A549 (cell line): ENCODE results near the gene ZNF814. TPM values are rescaled to one million over a fixed set of nuclear protein-coding genes. Genes with fewer than 3 reads are reported as not detected.

Source experiments
- ATAC-seq, 2 experiments: fragments of 200-7000 bp in 1 of 2; fragments of >200 bp in 1 of 2; cut with Nextera tagmentation in 1 of 2; cut with Tn5 transposase in 1 of 2; 3 replicates each; pipeline versions ENCODE4 v1.8.0 to v1.9.1; 2018 to 2020; ENCODE audit warnings: mild to moderate bottlenecking in 1 of 2, moderate library complexity in 1 of 2
- CTCF ChIA-PET: fragments of 300-600 bp; sonication (Branson Sonifier 250); formaldehyde crosslinking; extraction: SDS; loops from one replicate; lab custom pipeline; 2021; ENCODE audit warnings: antibody characterized with exemption, inconsistent platforms; lab: Yijun Ruan, JAX
- POLR2A ChIA-PET: fragments of 350-600 bp; formaldehyde crosslinking; extraction: SDS; loops from one replicate; lab custom pipeline; 2021; ENCODE audit warnings: antibody characterized with exemption, inconsistent platforms; lab: Yijun Ruan, JAX
- DNase-seq, 2 experiments: peaks; one replicate each; pipeline versions ENCODE4 v3.0.0 to v3.0.0-alpha.2; 2011 to 2016; ENCODE audit warnings: low read depth in 1 of 2, low spot score in 1 of 2
- FAIRE-seq: peaks from 2 replicates; lab custom pipeline; 2011; peaks lifted over from hg19 to GRCh38; lab: Jason Lieb, UNC
- H3K27ac ChIP-seq, 2 experiments: fragments of >200 bp; sonication (Bioruptor Twin); formaldehyde crosslinking; 3 replicates each; pipeline ENCODE4 v1.5.1; 2016 to 2017
- H3K4me1 ChIP-seq: fragments of >200 bp; sonication (Bioruptor Twin); formaldehyde crosslinking; 3 replicates; pipeline ENCODE4 v1.6.1; 2016
- H3K4me2 ChIP-seq: fragments of >200 bp; sonication (Bioruptor Twin); formaldehyde crosslinking; 3 replicates; pipeline ENCODE4 v1.6.1; 2016
- H3K4me3 ChIP-seq: fragments of >200 bp; sonication (Bioruptor Twin); formaldehyde crosslinking; 3 replicates; pipeline ENCODE4 v1.5.1; 2016
- H3K9me3 ChIP-seq: fragments of >200 bp; sonication (Bioruptor Twin); formaldehyde crosslinking; 3 replicates; pipeline ENCODE4 v1.6.1; 2016
- CBX2 ChIP-seq: fragments of 200-600 bp; sonication (generic); IDR thresholded peaks from 2 replicates; pipeline ENCODE4 v1.6.1; 2016; ENCODE audit warnings: low read depth, mild to moderate bottlenecking, borderline replicate concordance
- CTCF ChIP-seq: fragments of >200 bp; sonication (Bioruptor Twin); formaldehyde crosslinking; IDR thresholded peaks from 3 replicates; pipeline ENCODE4 v1.5.1; 2016
- FOXS1 ChIP-seq: fragments of 250-450 bp; sonication (Bioruptor Pico); IDR thresholded peaks from 2 replicates; pipeline ENCODE4 v1.5.0; 2020; ENCODE audit warnings: mild to moderate bottlenecking, moderate library complexity
- HDAC2 ChIP-seq: fragments of 200-600 bp; sonication (generic); IDR thresholded peaks from 2 replicates; pipeline ENCODE4 v1.6.1; 2016
- HEYL ChIP-seq: fragments of 250-450 bp; sonication (Bioruptor Pico); IDR thresholded peaks from 2 replicates; pipeline ENCODE4 v1.8.0; 2021; ENCODE audit warnings: mild to moderate bottlenecking, moderate library complexity
- HOXA7 ChIP-seq: fragments of 250-450 bp; sonication (Bioruptor Pico); IDR thresholded peaks from 2 replicates; pipeline ENCODE4 v1.5.0; 2020; ENCODE audit warnings: mild to moderate bottlenecking, moderate library complexity
- HOXB13 ChIP-seq: fragments of 250-450 bp; sonication (Bioruptor Pico); IDR thresholded peaks from 2 replicates; pipeline ENCODE4 v1.5.0; 2020; ENCODE audit warnings: low read depth, mild to moderate bottlenecking, moderate library complexity
- JUN ChIP-seq, 2 experiments: fragments of >200 bp; sonication (Bioruptor Twin); formaldehyde crosslinking; IDR thresholded peaks; 2 replicates in 1 of 2; 3 replicates in 1 of 2; pipeline ENCODE4 v1.6.1; 2016 to 2017
- JUNB ChIP-seq: fragments of >200 bp; sonication (Bioruptor Twin); formaldehyde crosslinking; IDR thresholded peaks from 2 replicates; pipeline ENCODE4 v1.6.1; 2016
- KDM1A ChIP-seq: fragments of 200-600 bp; sonication (generic); IDR thresholded peaks from 2 replicates; pipeline ENCODE4 v1.6.1; 2016; ENCODE audit warnings: low read depth, mild to moderate bottlenecking
- NPAS2 ChIP-seq: fragments of 250-450 bp; sonication (Bioruptor Pico); IDR thresholded peaks from 2 replicates; pipeline ENCODE4 v1.8.0; 2022; ENCODE audit warnings: mild to moderate bottlenecking, moderate library complexity, borderline replicate concordance
- POLR2A ChIP-seq: IDR thresholded peaks from 2 replicates; pipeline ENCODE4 v1.6.1; 2012; ENCODE audit warnings: mild to moderate bottlenecking, low read length
- RAD21 ChIP-seq, 2 experiments: fragments of >200 bp in 1 of 2; sonication (Bioruptor Twin) in 1 of 2; formaldehyde crosslinking in 1 of 2; IDR thresholded peaks in 1 of 2; conservative IDR thresholded peaks in 1 of 2; 2 replicates in 1 of 2; 3 replicates in 1 of 2; pipeline ENCODE4 v1.6.1; 2012 to 2018; ENCODE audit warnings: inconsistent platforms in 1 of 2
- RNF2 ChIP-seq: fragments of 200-600 bp; sonication (generic); IDR thresholded peaks from 2 replicates; pipeline ENCODE4 v1.6.1; 2016; ENCODE audit warnings: low read depth, mild to moderate bottlenecking, antibody characterized with exemption, moderate library complexity, borderline replicate concordance
- SMC3 ChIP-seq: fragments of >200 bp; sonication (Bioruptor Twin); formaldehyde crosslinking; IDR thresholded peaks from 3 replicates; pipeline ENCODE4 v1.6.1; 2018; ENCODE audit warnings: inconsistent platforms
- SREBF2 ChIP-seq: fragments of 450-650 bp; IDR thresholded peaks from 2 replicates; pipeline ENCODE4 v1.6.1; 2014; ENCODE audit warnings: mild to moderate bottlenecking, moderate library complexity
- ZSCAN20 ChIP-seq: fragments of 250-450 bp; sonication (Bioruptor Pico); IDR thresholded peaks from 2 replicates; pipeline ENCODE4 v1.8.0; 2022; ENCODE audit warnings: mild to moderate bottlenecking, moderate library complexity
- WGBS: methylation state at CpG from one replicate; pipeline ENCODE4 v1.1.6; 2017; ENCODE audit errors: missing lambda C conversion rate; 5-methylcytosine and 5-hydroxymethylcytosine counted together
- polyA plus RNA-seq, 4 experiments: library from polyadenylated mRNA; depleted of rRNA in 3 of 4; stranded (reverse); fragments of >200 nt; fragmentation: RNase III in 1 of 4; extraction: RNeasy Plus Mini Kit Qiagen cat#74134 plus additional on column Dnase treatment in 1 of 4; gene quantifications; 2 replicates in 3 of 4; 3 replicates in 1 of 4; pipeline ENCODE4 v1.2.3, GENCODE V29; 2011 to 2017
- TF ChIP-seq, protein P1 (sequence below): IDR thresholded peaks from 2 replicates; pipeline ENCODE4 v1.6.1; 2012
- TF ChIP-seq, protein P2 (sequence below): fragments of 200-600 bp; sonication (generic); IDR thresholded peaks from 2 replicates; pipeline ENCODE4 v1.6.1; 2016; ENCODE audit warnings: antibody characterized with exemption, mild to moderate bottlenecking, moderate library complexity
- TF ChIP-seq, protein P3 (sequence below): fragments of 250-450 bp; sonication (Bioruptor Pico); IDR thresholded peaks from 2 replicates; pipeline ENCODE4 v1.5.0; 2021; ENCODE audit warnings: mild to moderate bottlenecking, moderate library complexity, borderline replicate concordance

Gene ZNF814
- polyA plus RNA-seq, 2 of the 4 experiments (the other 2 are of a cell fraction): 2.1 to 5.5 TPM

- ChIA-PET CTCF (interaction anchor here (1.4 kb wide), 1 partner anchor 12 kb away, joined by 3 read pairs; the partner anchor contains the start of gene ZNF587B), POLR2A (no interaction called here)
- no peak overlapping the region for H3K4me3 ChIP-seq
- WGBS: 94% methylated on average over 14 of the region's 14 CpGs
- no peak for DNase-seq
- no peak overlapping the region for H3K4me2 ChIP-seq
- H3K27ac ChIP-seq: no peak overlapping the region
- peaks cover 10% of the 10 kb centered on the region; the same call in 1 of the 3 replicates for H3K9me3 ChIP-seq
- ATAC-seq: no peak
- TF ChIP-seq JUNB: no peak
- no peak for TF ChIP-seq SMC3
- no peak for TF ChIP-seq RAD21 (conservative IDR thresholded peaks at IDR 0.05 in 1 of 2, IDR thresholded peaks at IDR 0.05 in 1 of 2)
- TF ChIP-seq, protein P1, sequence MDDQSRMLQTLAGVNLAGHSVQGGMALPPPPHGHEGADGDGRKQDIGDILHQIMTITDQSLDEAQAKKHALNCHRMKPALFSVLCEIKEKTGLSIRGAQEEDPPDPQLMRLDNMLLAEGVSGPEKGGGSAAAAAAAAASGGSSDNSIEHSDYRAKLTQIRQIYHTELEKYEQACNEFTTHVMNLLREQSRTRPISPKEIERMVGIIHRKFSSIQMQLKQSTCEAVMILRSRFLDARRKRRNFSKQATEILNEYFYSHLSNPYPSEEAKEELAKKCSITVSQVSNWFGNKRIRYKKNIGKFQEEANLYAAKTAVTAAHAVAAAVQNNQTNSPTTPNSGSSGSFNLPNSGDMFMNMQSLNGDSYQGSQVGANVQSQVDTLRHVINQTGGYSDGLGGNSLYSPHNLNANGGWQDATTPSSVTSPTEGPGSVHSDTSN: no peak
- no peak for TF ChIP-seq CTCF
- TF ChIP-seq SREBF2: no peak
- TF ChIP-seq, protein P2, sequence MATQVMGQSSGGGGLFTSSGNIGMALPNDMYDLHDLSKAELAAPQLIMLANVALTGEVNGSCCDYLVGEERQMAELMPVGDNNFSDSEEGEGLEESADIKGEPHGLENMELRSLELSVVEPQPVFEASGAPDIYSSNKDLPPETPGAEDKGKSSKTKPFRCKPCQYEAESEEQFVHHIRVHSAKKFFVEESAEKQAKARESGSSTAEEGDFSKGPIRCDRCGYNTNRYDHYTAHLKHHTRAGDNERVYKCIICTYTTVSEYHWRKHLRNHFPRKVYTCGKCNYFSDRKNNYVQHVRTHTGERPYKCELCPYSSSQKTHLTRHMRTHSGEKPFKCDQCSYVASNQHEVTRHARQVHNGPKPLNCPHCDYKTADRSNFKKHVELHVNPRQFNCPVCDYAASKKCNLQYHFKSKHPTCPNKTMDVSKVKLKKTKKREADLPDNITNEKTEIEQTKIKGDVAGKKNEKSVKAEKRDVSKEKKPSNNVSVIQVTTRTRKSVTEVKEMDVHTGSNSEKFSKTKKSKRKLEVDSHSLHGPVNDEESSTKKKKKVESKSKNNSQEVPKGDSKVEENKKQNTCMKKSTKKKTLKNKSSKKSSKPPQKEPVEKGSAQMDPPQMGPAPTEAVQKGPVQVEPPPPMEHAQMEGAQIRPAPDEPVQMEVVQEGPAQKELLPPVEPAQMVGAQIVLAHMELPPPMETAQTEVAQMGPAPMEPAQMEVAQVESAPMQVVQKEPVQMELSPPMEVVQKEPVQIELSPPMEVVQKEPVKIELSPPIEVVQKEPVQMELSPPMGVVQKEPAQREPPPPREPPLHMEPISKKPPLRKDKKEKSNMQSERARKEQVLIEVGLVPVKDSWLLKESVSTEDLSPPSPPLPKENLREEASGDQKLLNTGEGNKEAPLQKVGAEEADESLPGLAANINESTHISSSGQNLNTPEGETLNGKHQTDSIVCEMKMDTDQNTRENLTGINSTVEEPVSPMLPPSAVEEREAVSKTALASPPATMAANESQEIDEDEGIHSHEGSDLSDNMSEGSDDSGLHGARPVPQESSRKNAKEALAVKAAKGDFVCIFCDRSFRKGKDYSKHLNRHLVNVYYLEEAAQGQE: no peak
- TF ChIP-seq KDM1A: no peak
- TF ChIP-seq FOXS1 (CRISPR knock-in tag): no peak
- TF ChIP-seq CBX2: no peak
- TF ChIP-seq, protein P3, sequence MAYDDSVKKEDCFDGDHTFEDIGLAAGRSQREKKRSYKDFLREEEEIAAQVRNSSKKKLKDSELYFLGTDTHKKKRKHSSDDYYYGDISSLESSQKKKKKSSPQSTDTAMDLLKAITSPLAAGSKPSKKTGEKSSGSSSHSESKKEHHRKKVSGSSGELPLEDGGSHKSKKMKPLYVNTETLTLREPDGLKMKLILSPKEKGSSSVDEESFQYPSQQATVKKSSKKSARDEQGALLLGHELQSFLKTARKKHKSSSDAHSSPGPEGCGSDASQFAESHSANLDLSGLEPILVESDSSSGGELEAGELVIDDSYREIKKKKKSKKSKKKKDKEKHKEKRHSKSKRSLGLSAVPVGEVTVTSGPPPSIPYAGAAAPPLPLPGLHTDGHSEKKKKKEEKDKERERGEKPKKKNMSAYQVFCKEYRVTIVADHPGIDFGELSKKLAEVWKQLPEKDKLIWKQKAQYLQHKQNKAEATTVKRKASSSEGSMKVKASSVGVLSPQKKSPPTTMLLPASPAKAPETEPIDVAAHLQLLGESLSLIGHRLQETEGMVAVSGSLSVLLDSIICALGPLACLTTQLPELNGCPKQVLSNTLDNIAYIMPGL (CRISPR knock-in tag): no peak
- no peak for TF ChIP-seq RNF2
- no peak for TF ChIP-seq HDAC2
- no peak for TF ChIP-seq HOXA7
- TF ChIP-seq POLR2A: no peak
- no peak for TF ChIP-seq JUN (IDR thresholded peaks at IDR 0.05)
- no peak for TF ChIP-seq HOXB13 (CRISPR knock-in tag)
- no peak for TF ChIP-seq NPAS2
- no peak for TF ChIP-seq HEYL (CRISPR knock-in tag)
- TF ChIP-seq ZSCAN20 (CRISPR knock-in tag): no peak
- FAIRE-seq: no peak
- peaks cover 5% of the 10 kb centered on the region; the same call in 2 of the 3 replicates for H3K4me1 ChIP-seq
Observed at GRCh38 chr19:57817976-57818375, 70.9 kb downstream of the ZNF814 start.
